HL-60 (cell line): ENCODE results near the gene FGF12.

ENCODE experiments used
- DNase-seq, 2 experiments: peaks; one replicate each; pipeline ENCODE4 v3.0.0-alpha.2; 2010 to 2020; ENCODE audit warnings: low read depth in 1 of 2, low spot score in 1 of 2
- H3K27ac ChIP-seq: fragments of 250-450 bp; sonication (Bioruptor Pico); replicated peaks from 2 replicates; pipeline ENCODE4 v1.5.1; 2020; ENCODE audit warnings: mild to moderate bottlenecking, moderate library complexity
- H3K27me3 ChIP-seq: fragments of 250-450 bp; sonication (Bioruptor Pico); 2 replicates; pipeline ENCODE4 v1.5.1; 2021; ENCODE audit warnings: mild to moderate bottlenecking, moderate library complexity; ENCODE audit not compliant: insufficient read depth, poor library complexity, severe bottlenecking
- H3K4me3 ChIP-seq: replicated peaks from 2 replicates; pipeline ENCODE4 v1.5.1; 2011; ENCODE audit warnings: mild to moderate bottlenecking, control low read depth, low read length; ENCODE audit not compliant: insufficient read depth
- GABPA ChIP-seq: IDR thresholded peaks from 2 replicates; pipeline ENCODE4 v1.6.1; 2012; ENCODE audit warnings: low read depth
- POLR2AphosphoS5 ChIP-seq: IDR thresholded peaks from 2 replicates; pipeline ENCODE4 v1.6.1; 2012; ENCODE audit warnings: low read depth
- SPI1 ChIP-seq: IDR thresholded peaks from 2 replicates; pipeline ENCODE4 v1.6.1; 2012; ENCODE audit warnings: low read depth, mild to moderate bottlenecking, borderline replicate concordance
- TF ChIP-seq, protein P1 (sequence below): IDR thresholded peaks from one replicate; pipeline ENCODE4 v1.5.1; 2011; ENCODE audit warnings: low read length, control low read depth, inconsistent platforms; ENCODE audit not compliant: insufficient read depth
- TF ChIP-seq, protein P2 (sequence below): IDR thresholded peaks from 2 replicates; pipeline ENCODE4 v1.6.1; 2012; ENCODE audit warnings: low read depth; ENCODE audit not compliant: insufficient replicate concordance

The FGF12 gene

DNA sequence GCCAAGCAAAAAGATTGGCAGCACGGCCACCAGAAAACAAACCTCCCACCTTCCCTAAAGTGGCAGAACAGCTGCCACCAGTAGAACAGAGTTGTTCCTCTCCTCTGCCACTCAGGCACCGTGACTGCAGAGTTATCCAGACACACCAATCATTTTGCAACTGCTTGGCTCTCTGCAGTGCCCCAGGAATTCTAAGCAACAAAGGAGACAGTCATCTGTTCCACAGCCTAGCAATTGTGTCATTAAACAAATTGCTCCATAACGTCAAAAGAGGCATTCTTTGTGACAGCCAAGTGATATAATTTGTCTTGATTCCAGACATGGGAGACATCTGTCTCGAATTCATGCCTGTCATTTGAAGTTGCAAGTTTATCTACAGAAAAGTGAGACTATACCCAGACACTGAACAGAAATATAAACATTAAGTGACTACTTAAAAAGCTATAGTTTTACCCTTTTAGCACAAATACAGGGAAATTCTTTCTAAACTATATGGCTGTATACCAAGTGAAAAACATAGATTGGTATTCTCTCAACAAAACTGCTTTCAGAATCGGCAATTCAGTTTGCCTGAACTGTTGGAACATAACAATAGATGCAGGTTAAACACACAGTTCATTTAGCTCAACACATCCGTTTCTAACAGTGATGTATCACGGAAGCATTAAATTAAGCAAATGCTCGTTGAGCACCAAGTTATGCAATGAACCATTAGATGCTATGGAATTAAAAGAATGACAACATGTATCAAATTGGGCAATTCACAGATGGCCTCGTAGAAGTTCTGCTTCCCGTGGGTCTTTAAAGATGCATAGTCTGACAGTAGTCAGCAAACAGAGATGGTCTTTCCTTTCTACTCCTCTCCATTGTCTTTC, 281.3 kb downstream of the FGF12 start:
- DNase-seq = no peak
- Histone ChIP-seq H3K27me3 (no peaks in the 10 kb centered on the region), H3K27ac (no peak overlapping the region), H3K4me3 (no peak overlapping the region)
- TF ChIP-seq SPI1 (no peak), GABPA (no peak), POLR2AphosphoS5 (no peak)
- TF ChIP-seq, protein P1, sequence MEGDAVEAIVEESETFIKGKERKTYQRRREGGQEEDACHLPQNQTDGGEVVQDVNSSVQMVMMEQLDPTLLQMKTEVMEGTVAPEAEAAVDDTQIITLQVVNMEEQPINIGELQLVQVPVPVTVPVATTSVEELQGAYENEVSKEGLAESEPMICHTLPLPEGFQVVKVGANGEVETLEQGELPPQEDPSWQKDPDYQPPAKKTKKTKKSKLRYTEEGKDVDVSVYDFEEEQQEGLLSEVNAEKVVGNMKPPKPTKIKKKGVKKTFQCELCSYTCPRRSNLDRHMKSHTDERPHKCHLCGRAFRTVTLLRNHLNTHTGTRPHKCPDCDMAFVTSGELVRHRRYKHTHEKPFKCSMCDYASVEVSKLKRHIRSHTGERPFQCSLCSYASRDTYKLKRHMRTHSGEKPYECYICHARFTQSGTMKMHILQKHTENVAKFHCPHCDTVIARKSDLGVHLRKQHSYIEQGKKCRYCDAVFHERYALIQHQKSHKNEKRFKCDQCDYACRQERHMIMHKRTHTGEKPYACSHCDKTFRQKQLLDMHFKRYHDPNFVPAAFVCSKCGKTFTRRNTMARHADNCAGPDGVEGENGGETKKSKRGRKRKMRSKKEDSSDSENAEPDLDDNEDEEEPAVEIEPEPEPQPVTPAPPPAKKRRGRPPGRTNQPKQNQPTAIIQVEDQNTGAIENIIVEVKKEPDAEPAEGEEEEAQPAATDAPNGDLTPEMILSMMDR = no peak
- TF ChIP-seq, protein P2, sequence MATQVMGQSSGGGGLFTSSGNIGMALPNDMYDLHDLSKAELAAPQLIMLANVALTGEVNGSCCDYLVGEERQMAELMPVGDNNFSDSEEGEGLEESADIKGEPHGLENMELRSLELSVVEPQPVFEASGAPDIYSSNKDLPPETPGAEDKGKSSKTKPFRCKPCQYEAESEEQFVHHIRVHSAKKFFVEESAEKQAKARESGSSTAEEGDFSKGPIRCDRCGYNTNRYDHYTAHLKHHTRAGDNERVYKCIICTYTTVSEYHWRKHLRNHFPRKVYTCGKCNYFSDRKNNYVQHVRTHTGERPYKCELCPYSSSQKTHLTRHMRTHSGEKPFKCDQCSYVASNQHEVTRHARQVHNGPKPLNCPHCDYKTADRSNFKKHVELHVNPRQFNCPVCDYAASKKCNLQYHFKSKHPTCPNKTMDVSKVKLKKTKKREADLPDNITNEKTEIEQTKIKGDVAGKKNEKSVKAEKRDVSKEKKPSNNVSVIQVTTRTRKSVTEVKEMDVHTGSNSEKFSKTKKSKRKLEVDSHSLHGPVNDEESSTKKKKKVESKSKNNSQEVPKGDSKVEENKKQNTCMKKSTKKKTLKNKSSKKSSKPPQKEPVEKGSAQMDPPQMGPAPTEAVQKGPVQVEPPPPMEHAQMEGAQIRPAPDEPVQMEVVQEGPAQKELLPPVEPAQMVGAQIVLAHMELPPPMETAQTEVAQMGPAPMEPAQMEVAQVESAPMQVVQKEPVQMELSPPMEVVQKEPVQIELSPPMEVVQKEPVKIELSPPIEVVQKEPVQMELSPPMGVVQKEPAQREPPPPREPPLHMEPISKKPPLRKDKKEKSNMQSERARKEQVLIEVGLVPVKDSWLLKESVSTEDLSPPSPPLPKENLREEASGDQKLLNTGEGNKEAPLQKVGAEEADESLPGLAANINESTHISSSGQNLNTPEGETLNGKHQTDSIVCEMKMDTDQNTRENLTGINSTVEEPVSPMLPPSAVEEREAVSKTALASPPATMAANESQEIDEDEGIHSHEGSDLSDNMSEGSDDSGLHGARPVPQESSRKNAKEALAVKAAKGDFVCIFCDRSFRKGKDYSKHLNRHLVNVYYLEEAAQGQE = no peak

DNA sequence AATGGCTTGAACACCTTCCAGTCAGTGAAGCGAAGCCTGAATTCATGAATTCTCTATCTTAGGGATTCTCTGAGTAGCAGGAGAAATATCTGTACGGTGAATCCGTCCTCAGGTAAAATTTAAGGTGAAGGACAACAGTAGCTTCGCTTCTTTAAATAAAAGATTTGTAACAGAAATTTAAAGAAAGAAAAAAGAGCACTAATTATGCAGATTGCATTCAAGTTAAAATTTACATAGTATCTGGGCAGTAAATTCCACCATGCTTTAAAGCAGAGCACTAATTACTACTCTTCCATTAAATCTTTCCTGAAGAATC, 282.6 kb downstream of the FGF12 start:
- TF ChIP-seq, protein P1 = no peak
- TF ChIP-seq SPI1 = no peak
- TF ChIP-seq, protein P2 = no peak
- no peak overlapping the region for H3K27ac ChIP-seq
- H3K4me3 ChIP-seq = no peak overlapping the region
- DNase-seq = no peak
- H3K27me3 ChIP-seq = no peaks in the 10 kb centered on the region

DNA sequence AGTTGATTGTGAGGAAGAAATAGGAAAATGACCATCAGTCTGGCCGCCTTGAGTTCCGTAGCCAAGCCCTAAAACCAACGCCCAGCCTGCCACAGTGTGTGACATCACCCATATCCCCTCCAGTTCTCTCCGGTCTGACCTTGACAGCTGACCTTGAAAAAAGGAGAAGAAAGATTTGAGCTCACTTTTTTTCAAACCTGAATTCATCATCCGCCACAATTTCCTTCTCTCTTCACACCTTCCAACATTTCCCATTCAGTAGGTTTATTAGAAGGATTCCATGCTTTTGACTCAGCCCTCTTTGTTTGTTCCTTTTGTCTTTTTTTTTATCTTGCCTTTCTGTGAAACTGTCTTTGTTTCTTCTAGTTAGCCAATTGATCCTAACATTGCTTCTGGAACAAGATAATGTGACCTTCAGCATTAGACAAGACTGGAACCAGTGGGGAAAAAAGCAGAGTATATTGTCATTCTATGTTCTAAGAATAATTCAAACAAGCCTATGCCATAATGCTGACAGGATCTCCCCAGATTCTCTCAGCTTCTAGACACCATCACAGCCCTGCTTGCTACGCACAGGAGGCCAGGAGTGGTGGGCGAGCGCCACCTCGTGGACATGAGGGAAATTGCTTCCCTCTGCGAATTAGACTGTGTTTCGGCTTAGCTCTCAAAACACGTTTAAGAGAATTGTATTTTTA, 283.1 kb downstream of the FGF12 start:
- TF ChIP-seq, protein P2 = no peak
- TF ChIP-seq, protein P1 = peak; percentile 94
- peak; percentile 30 to 48 for DNase-seq
- H3K27me3 ChIP-seq = no peaks in the 10 kb centered on the region
- H3K4me3 ChIP-seq = no peak overlapping the region
- no peak overlapping the region for H3K27ac ChIP-seq
